Measurements from ENCODE around the gene SNRPD3.
A peak's percentile ranks its signal among the peaks of the same experiment; 100 is the strongest.
"Not testable (repeated sequence)": the region's sequence is repeated elsewhere in the genome, so short reads cannot be mapped to it uniquely, and the experiment has no call there.

The SNRPD3 gene

GRCh38 chr22:24550028-24550901 lies 5.5 kb upstream of the SNRPD3 start:
- H3K9me3 ChIP-seq (ENCODE audit: severe bottlenecking): no peaks in the 10 kb centered on the region
- ATAC-seq (ENCODE audit: low read depth): no peak
- no peak for TF ChIP-seq CTCF (IDR thresholded peaks at IDR 0.05; ENCODE audit: poor library complexity, severe bottlenecking)
- no peak overlapping the region for H3K27ac ChIP-seq (ENCODE audit: poor library complexity, severe bottlenecking)
- H3K4me3 ChIP-seq (ENCODE audit: severe bottlenecking): no peak overlapping the region
- peaks cover 35% of the 10 kb centered on the region for H3K36me3 ChIP-seq (ENCODE audit: low read depth)
- H3K4me1 ChIP-seq (ENCODE audit: insufficient read depth, poor library complexity, severe bottlenecking): no peaks in the 10 kb centered on the region
- no peaks in the 10 kb centered on the region for H3K27me3 ChIP-seq (ENCODE audit: insufficient read depth, poor library complexity, severe bottlenecking)
- no peak for DNase-seq (ENCODE audit: low spot score)

- no peak overlapping the region for H3K27ac ChIP-seq (ENCODE audit: poor library complexity, severe bottlenecking)
- no peak for TF ChIP-seq CTCF (IDR thresholded peaks at IDR 0.05; ENCODE audit: poor library complexity, severe bottlenecking)
- no peaks in the 10 kb centered on the region for H3K9me3 ChIP-seq (ENCODE audit: severe bottlenecking)
- no peaks in the 10 kb centered on the region for H3K27me3 ChIP-seq (ENCODE audit: insufficient read depth, poor library complexity, severe bottlenecking)
- no peak for ATAC-seq (ENCODE audit: low read depth)
- peaks cover 34% of the 10 kb centered on the region for H3K36me3 ChIP-seq (ENCODE audit: low read depth)
- H3K4me3 ChIP-seq (ENCODE audit: severe bottlenecking): no peak overlapping the region
- no peaks in the 10 kb centered on the region for H3K4me1 ChIP-seq (ENCODE audit: insufficient read depth, poor library complexity, severe bottlenecking)
- no peak for DNase-seq (ENCODE audit: low spot score)
Observed at GRCh38 chr22:24550902-24551435, 4.8 kb upstream of the SNRPD3 start.

- H3K4me1 ChIP-seq (ENCODE audit: insufficient read depth, poor library complexity, severe bottlenecking); H3K27me3 ChIP-seq (ENCODE audit: insufficient read depth, poor library complexity, severe bottlenecking); H3K9me3 ChIP-seq (ENCODE audit: severe bottlenecking); H3K4me3 ChIP-seq (ENCODE audit: severe bottlenecking); H3K27ac ChIP-seq (ENCODE audit: poor library complexity, severe bottlenecking); ATAC-seq (ENCODE audit: low read depth); DNase-seq (ENCODE audit: low spot score): not testable (repeated sequence)
- H3K36me3 ChIP-seq (ENCODE audit: low read depth): peaks cover 23% of the 10 kb centered on the region
Observed at GRCh38 chr22:24552503-24553286, 3.1 kb upstream of the SNRPD3 start.

- Histone ChIP-seq H3K27me3 (ENCODE audit: insufficient read depth, poor library complexity, severe bottlenecking) (no peaks in the 10 kb centered on the region), H3K9me3 (ENCODE audit: severe bottlenecking) (no peaks in the 10 kb centered on the region), H3K27ac (ENCODE audit: poor library complexity, severe bottlenecking) (peak overlapping the region; percentile 70), H3K4me3 (ENCODE audit: severe bottlenecking) (peak overlapping the region; percentile 97), H3K36me3 (ENCODE audit: low read depth) (peaks cover 28% of the 10 kb centered on the region), H3K4me1 (ENCODE audit: insufficient read depth, poor library complexity, severe bottlenecking) (no peaks in the 10 kb centered on the region)
- DNase-seq (ENCODE audit: low spot score) (no peak), ATAC-seq (ENCODE audit: low read depth) (no peak)
- TF ChIP-seq CTCF (IDR thresholded peaks at IDR 0.05; ENCODE audit: poor library complexity, severe bottlenecking): no peak
Observed at GRCh38 chr22:24553597-24554312, 2.0 kb upstream of the SNRPD3 start.
